ENCODE data around the gene TMEM247.

GRCh38 chr2:46498681-46499080 is 19.3 kb downstream of the TMEM247 start:
- no peak for TF ChIP-seq POLR2A (IDR thresholded peaks at IDR 0.05; ENCODE audit: low read length)
- TF ChIP-seq GATA1 (IDR thresholded peaks at IDR 0.05; ENCODE audit: low read depth, low read length), result no peak
